MM.1S (cell line): ENCODE data around the gene EEF1A1.

Source experiments
- DNase-seq: peaks from one replicate; pipeline ENCODE4 v3.0.0-alpha.2; 2015
- H2AFZ ChIP-seq: fragments of 300-600 bp; sonication (generic); 2 replicates; pipeline ENCODE4 v1.6.0; 2016; ENCODE audit warnings: antibody characterized with exemption, low read length
- H3F3A ChIP-seq: fragments of 300-600 bp; sonication (generic); 2 replicates; pipeline ENCODE4 v1.6.1; 2016; ENCODE audit warnings: mild to moderate bottlenecking, antibody characterized with exemption, low read length, moderate library complexity, mixed read lengths; ENCODE audit not compliant: insufficient read depth
- H3K27ac ChIP-seq: fragments of 300-600 bp; sonication (generic); 2 replicates; pipeline ENCODE4 v1.5.1; 2016; ENCODE audit warnings: mild to moderate bottlenecking, low read length
- H3K27me3 ChIP-seq: fragments of 300-600 bp; sonication (generic); replicated peaks from 2 replicates; pipeline ENCODE4 v1.6.0; 2016; ENCODE audit warnings: low read length; ENCODE audit not compliant: insufficient read depth
- H3K36me3 ChIP-seq: fragments of 300-600 bp; sonication (generic); replicated peaks from 2 replicates; pipeline ENCODE4 v1.6.1; 2016; ENCODE audit warnings: mild to moderate bottlenecking, low read length, mixed read lengths; ENCODE audit not compliant: insufficient read depth
- H3K4me1 ChIP-seq: fragments of 300-600 bp; sonication (generic); 2 replicates; pipeline ENCODE4 v1.6.1; 2016; ENCODE audit warnings: low read length, mixed read lengths
- H3K4me2 ChIP-seq: fragments of 300-600 bp; sonication (generic); 2 replicates; pipeline ENCODE4 v1.6.0; 2016; ENCODE audit warnings: low read depth, low read length
- H3K4me3 ChIP-seq: fragments of 300-600 bp; sonication (generic); 2 replicates; pipeline ENCODE4 v1.5.1; 2016; ENCODE audit warnings: low read length, mixed read lengths
- H3K79me2 ChIP-seq: fragments of 300-600 bp; sonication (generic); 2 replicates; pipeline ENCODE4 v1.6.1; 2016; ENCODE audit warnings: mixed run types, low read length, mixed read lengths
- H3K9ac ChIP-seq: fragments of 300-600 bp; sonication (generic); 2 replicates; pipeline ENCODE4 v1.6.1; 2016; ENCODE audit warnings: low read length, mixed read lengths
- H3K9me2 ChIP-seq: fragments of 300-600 bp; sonication (generic); replicated peaks from 2 replicates; pipeline ENCODE4 v1.6.1; 2016; ENCODE audit warnings: mild to moderate bottlenecking, low read length, mixed read lengths; ENCODE audit not compliant: insufficient read depth
- H3K9me3 ChIP-seq: fragments of 300-600 bp; sonication (generic); replicated peaks from 2 replicates; pipeline ENCODE4 v1.6.1; 2016; ENCODE audit warnings: mild to moderate bottlenecking, low read length, mixed read lengths; ENCODE audit not compliant: insufficient read depth
- H4K20me1 ChIP-seq: fragments of 300-600 bp; sonication (generic); 2 replicates; pipeline ENCODE4 v1.6.1; 2016; ENCODE audit warnings: mild to moderate bottlenecking, low read length, moderate library complexity, mixed read lengths; ENCODE audit not compliant: insufficient read depth
- EZH2 ChIP-seq: fragments of 300-600 bp; sonication (generic); optimal IDR thresholded peaks from 2 replicates; pipeline ENCODE3; 2017; ENCODE audit warnings: low read depth, mild to moderate bottlenecking, antibody characterized with exemption, low read length, mixed read lengths
- EZH2phosphoT487 ChIP-seq: fragments of 300-600 bp; sonication (generic); IDR thresholded peaks from 2 replicates; pipeline ENCODE4 v1.6.1; 2018; ENCODE audit warnings: antibody characterized with exemption, low read length
- TF ChIP-seq, protein P1 (sequence below): fragments of 300-600 bp; sonication (generic); IDR thresholded peaks from 2 replicates; pipeline ENCODE4 v1.5.1; 2016; ENCODE audit warnings: antibody characterized with exemption, low read length, mixed read lengths

The EEF1A1 gene

DNA sequence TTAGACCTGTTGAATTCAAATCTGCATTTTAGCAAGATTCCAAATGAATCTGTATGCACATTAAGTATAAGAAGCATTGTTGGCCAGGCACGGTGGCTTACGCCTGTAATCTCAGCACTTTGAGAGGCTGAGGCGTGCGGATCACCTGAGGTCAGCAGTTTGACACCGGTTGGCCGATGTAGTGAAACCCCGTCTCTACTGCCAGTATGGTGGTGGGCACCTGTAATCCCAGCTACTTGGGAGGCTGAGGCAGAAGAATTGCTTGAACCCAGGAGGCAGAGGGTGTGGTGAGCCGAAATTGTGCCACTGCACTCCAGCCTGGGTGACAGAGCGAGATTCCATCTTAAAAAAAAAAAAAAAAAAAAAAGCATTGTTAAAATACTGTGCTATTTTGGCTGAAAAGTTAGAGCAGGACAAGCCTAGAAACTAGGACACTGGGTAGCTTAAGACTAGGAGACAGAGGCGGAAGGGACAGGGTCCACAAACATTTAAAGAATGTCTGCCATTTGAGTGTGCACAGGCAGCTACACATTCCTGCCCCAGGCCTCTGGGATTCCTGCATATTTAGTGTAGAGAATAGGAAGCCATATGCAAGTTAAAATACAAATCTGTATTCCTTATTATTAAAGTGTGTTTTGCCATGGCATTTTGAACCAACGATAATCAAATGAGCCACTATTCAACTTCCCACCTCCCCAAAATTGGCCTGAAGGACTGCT lies 45.1 kb upstream of the EEF1A1 start:
- Histone ChIP-seq H3K9ac (no peak overlapping the region), H3K4me3 (no peak overlapping the region), H3K27ac (no peak overlapping the region), H3K9me2 (no peaks in the 10 kb centered on the region), H3K9me3 (no peaks in the 10 kb centered on the region), H3K36me3 (no peaks in the 10 kb centered on the region), H4K20me1 (no peaks in the 10 kb centered on the region), H3K27me3 (no peaks in the 10 kb centered on the region), H3K79me2 (no peaks in the 10 kb centered on the region), H3K4me1 (0 out of 2 replicates have a peak, but pooled peaks cover 5% of the 10 kb centered on the region), H2AFZ (no peak overlapping the region), H3F3A (peaks cover 5% of the 10 kb centered on the region), H3K4me2 (no peak overlapping the region)
- DNase-seq, result no peak
- TF ChIP-seq EZH2 (no peak), EZH2phosphoT487 (no peak)
- TF ChIP-seq, protein P1, sequence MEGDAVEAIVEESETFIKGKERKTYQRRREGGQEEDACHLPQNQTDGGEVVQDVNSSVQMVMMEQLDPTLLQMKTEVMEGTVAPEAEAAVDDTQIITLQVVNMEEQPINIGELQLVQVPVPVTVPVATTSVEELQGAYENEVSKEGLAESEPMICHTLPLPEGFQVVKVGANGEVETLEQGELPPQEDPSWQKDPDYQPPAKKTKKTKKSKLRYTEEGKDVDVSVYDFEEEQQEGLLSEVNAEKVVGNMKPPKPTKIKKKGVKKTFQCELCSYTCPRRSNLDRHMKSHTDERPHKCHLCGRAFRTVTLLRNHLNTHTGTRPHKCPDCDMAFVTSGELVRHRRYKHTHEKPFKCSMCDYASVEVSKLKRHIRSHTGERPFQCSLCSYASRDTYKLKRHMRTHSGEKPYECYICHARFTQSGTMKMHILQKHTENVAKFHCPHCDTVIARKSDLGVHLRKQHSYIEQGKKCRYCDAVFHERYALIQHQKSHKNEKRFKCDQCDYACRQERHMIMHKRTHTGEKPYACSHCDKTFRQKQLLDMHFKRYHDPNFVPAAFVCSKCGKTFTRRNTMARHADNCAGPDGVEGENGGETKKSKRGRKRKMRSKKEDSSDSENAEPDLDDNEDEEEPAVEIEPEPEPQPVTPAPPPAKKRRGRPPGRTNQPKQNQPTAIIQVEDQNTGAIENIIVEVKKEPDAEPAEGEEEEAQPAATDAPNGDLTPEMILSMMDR, result no peak

GRCh38 chr6:73564578-73565345 lies 43.9 kb upstream of the EEF1A1 start:
- no peaks in the 10 kb centered on the region for H3K36me3 ChIP-seq
- no peak overlapping the region for H3K9ac ChIP-seq
- H4K20me1 ChIP-seq, result no peaks in the 10 kb centered on the region
- peaks cover 10% of the 10 kb centered on the region for H3F3A ChIP-seq
- no peak overlapping the region for H3K4me3 ChIP-seq
- no peak for DNase-seq
- TF ChIP-seq, protein P1, result no peak
- no peak for TF ChIP-seq EZH2
- no peak for TF ChIP-seq EZH2phosphoT487
- H3K9me3 ChIP-seq, result no peaks in the 10 kb centered on the region
- no peak overlapping the region for H2AFZ ChIP-seq
- H3K4me1 ChIP-seq, result 0 out of 2 replicates have a peak, but pooled peaks cover 9% of the 10 kb centered on the region
- H3K27ac ChIP-seq, result no peak overlapping the region
- no peak overlapping the region for H3K4me2 ChIP-seq
- H3K27me3 ChIP-seq, result no peaks in the 10 kb centered on the region
- no peaks in the 10 kb centered on the region for H3K79me2 ChIP-seq
- H3K9me2 ChIP-seq, result no peaks in the 10 kb centered on the region

GRCh38 chr6:73562558-73562957 lies 41.7 kb upstream of the EEF1A1 start:
- H3K9me2 ChIP-seq, result no peaks in the 10 kb centered on the region
- H3K9ac ChIP-seq, result no peak overlapping the region
- no peaks in the 10 kb centered on the region for H3K27me3 ChIP-seq
- no peak for TF ChIP-seq EZH2phosphoT487
- TF ChIP-seq, protein P1, result no peak
- TF ChIP-seq EZH2, result no peak
- no peak overlapping the region for H2AFZ ChIP-seq
- no peak for DNase-seq
- no peaks in the 10 kb centered on the region for H4K20me1 ChIP-seq
- H3K9me3 ChIP-seq, result no peaks in the 10 kb centered on the region
- 0 out of 2 replicates have a peak, but pooled peaks cover 9% of the 10 kb centered on the region for H3K4me1 ChIP-seq
- H3K36me3 ChIP-seq, result no peaks in the 10 kb centered on the region
- no peak overlapping the region for H3K27ac ChIP-seq
- peaks cover 10% of the 10 kb centered on the region for H3F3A ChIP-seq
- H3K4me3 ChIP-seq, result no peak overlapping the region
- no peaks in the 10 kb centered on the region for H3K79me2 ChIP-seq
- no peak overlapping the region for H3K4me2 ChIP-seq
